HCT116 (cell line): Measurements from ENCODE around the gene ACOT12. TPM values are rescaled to one million over a fixed set of nuclear protein-coding genes. Genes with fewer than 3 reads are reported as not detected.

ENCODE experiments used
- ATAC-seq: fragments of 200-7000 bp; cut with Tn5 transposase; 2 replicates; pipeline ENCODE4 v1.9.1; 2020; ENCODE audit warnings: mild to moderate bottlenecking, moderate library complexity
- BruUV-seq: library from RNA; stranded (reverse); fragments of 400-500 nt; replicated peaks from 2 replicates; lab custom pipeline; 2021; lab: Mats Ljungman, UMichigan
- CTCF ChIA-PET: fragments of 300-600 bp; sonication (Branson Sonifier 250); formaldehyde crosslinking; loops from one replicate; lab custom pipeline; 2021; ENCODE audit warnings: antibody characterized with exemption; lab: Charles Lee
- POLR2A ChIA-PET: fragments of 300-600, 350-600 bp; sonication (Branson Sonifier 250); formaldehyde crosslinking; loops from one replicate; lab custom pipeline; 2021; ENCODE audit warnings: antibody characterized with exemption; lab: Charles Lee
- RAD21 ChIA-PET, 2 experiments: fragments of 300-600 bp; sonication (Branson Sonifier 250); formaldehyde crosslinking; loops; one replicate each; lab custom pipeline; 2023; ENCODE audit warnings: low total read pairs in 2 of 2; ENCODE audit not compliant: uncharacterized antibody in 2 of 2, unreplicated experiment in 2 of 2, low non-redundant PET in 1 of 2; lab: Charles Lee
- DNase-seq: peaks from one replicate; pipeline ENCODE4 v3.0.0-alpha.2; 2010; ENCODE audit warnings: low read depth, low spot score
- H2AFZ ChIP-seq: fragments of 200-600 bp; shearing (Covaris generic), sonication (generic); 2 replicates; pipeline ENCODE4 v1.6.1; 2017; ENCODE audit warnings: low read depth, mixed run types, mixed read lengths, antibody characterized with exemption, low read length; ENCODE audit not compliant: poor library complexity, severe bottlenecking
- H3K27ac ChIP-seq: 2 replicates; pipeline ENCODE4 v1.5.1; 2012; ENCODE audit warnings: low read depth, low read length
- H3K27me3 ChIP-seq: fragments of 200-600 bp; sonication (generic); 2 replicates; pipeline ENCODE4 v1.6.1; 2016; ENCODE audit warnings: mixed run types, low read length, mixed read lengths; ENCODE audit not compliant: insufficient read depth
- H3K36me3 ChIP-seq, 2 experiments: fragments of 200-500 bp in 1 of 2; fragments of 200-600 bp in 1 of 2; sonication (Bioruptor generic) in 1 of 2; sonication (generic) in 1 of 2; 2 replicates each; pipeline versions ENCODE4 v1.5.1 to v1.6.1; 2014 to 2016; ENCODE audit warnings: low read length in 2 of 2, inconsistent platforms in 1 of 2, mixed read lengths in 1 of 2, mixed run types in 1 of 2; ENCODE audit not compliant: insufficient read depth in 2 of 2, control insufficient read depth in 1 of 2
- H3K4me1 ChIP-seq, 2 experiments: fragments of 200-600 bp in 1 of 2; sonication (generic) in 1 of 2; 2 replicates each; pipeline versions ENCODE4 v1.5.1 to v1.6.1; 2012 to 2017; ENCODE audit warnings: low read length in 2 of 2, inconsistent platforms in 1 of 2, mild to moderate bottlenecking in 1 of 2, mixed read lengths in 1 of 2, mixed run types in 1 of 2, moderate library complexity in 1 of 2; ENCODE audit not compliant: insufficient read depth in 2 of 2, control insufficient read depth in 1 of 2
- H3K4me2 ChIP-seq: fragments of 200-600 bp; sonication (generic); 2 replicates; pipeline ENCODE4 v1.6.1; 2017; ENCODE audit warnings: mixed run types, low read length, mixed read lengths
- H3K4me3 ChIP-seq, 2 experiments: fragments of 200-600 bp in 1 of 2; sonication (generic) in 1 of 2; replicated peaks in 1 of 2; 2 replicates each; pipeline ENCODE4 v1.5.1; 2011 to 2016; ENCODE audit warnings: low read length in 2 of 2, control low read depth in 1 of 2, low read depth in 1 of 2, mild to moderate bottlenecking in 1 of 2, mixed read lengths in 1 of 2, mixed run types in 1 of 2
- H3K79me2 ChIP-seq: fragments of 200-600 bp; sonication (generic); 2 replicates; pipeline ENCODE4 v1.6.1; 2017; ENCODE audit warnings: mild to moderate bottlenecking, mixed run types, low read length, moderate library complexity, mixed read lengths; ENCODE audit not compliant: insufficient read depth
- H3K9ac ChIP-seq: fragments of 200-600 bp; sonication (generic); 2 replicates; pipeline ENCODE4 v1.6.1; 2016; ENCODE audit warnings: low read length, mixed read lengths
- H3K9me2 ChIP-seq: fragments of 200-600 bp; sonication (generic), shearing (Covaris generic); 2 replicates; pipeline ENCODE4 v1.6.1; 2017; ENCODE audit warnings: mixed run types, mild to moderate bottlenecking, moderate library complexity; ENCODE audit not compliant: insufficient read depth
- H3K9me3 ChIP-seq, 2 experiments: fragments of 200-500 bp in 1 of 2; fragments of 200-600 bp in 1 of 2; sonication (Bioruptor generic) in 1 of 2; sonication (generic) in 1 of 2; 2 replicates each; pipeline ENCODE4 v1.6.1; 2014 to 2017; ENCODE audit warnings: low read length in 2 of 2, mixed read lengths in 2 of 2, inconsistent platforms in 1 of 2, low read depth in 1 of 2, mild to moderate bottlenecking in 1 of 2, mixed run types in 1 of 2, moderate library complexity in 1 of 2; ENCODE audit not compliant: control insufficient read depth in 1 of 2, insufficient read depth in 1 of 2
- H4K20me1 ChIP-seq: fragments of 200-600 bp; sonication (generic), shearing (Covaris generic); 2 replicates; pipeline ENCODE4 v1.6.1; 2017; ENCODE audit warnings: mixed run types, mild to moderate bottlenecking, moderate library complexity; ENCODE audit not compliant: insufficient read depth
- CEBPB ChIP-seq: IDR thresholded peaks from 2 replicates; pipeline ENCODE4 v1.6.1; 2012; ENCODE audit warnings: low read depth
- EGR1 ChIP-seq: IDR thresholded peaks from 2 replicates; pipeline ENCODE4 v1.6.1; 2012; ENCODE audit warnings: low read depth
- ELF1 ChIP-seq: IDR thresholded peaks from 2 replicates; pipeline ENCODE4 v1.6.1; 2012; ENCODE audit warnings: low read depth, borderline replicate concordance
- EZH2 ChIP-seq: fragments of 200-600 bp; sonication (generic); IDR thresholded peaks from 2 replicates; pipeline ENCODE4 v1.6.1; 2017; ENCODE audit warnings: antibody characterized with exemption, mixed run types
- FOSL1 ChIP-seq: IDR thresholded peaks from 2 replicates; pipeline ENCODE4 v1.6.1; 2012; ENCODE audit warnings: low read depth
- JUND ChIP-seq: IDR thresholded peaks from 2 replicates; pipeline ENCODE4 v1.6.1; 2012
- POLR2A ChIP-seq: IDR thresholded peaks from 2 replicates; pipeline ENCODE4 v1.7.0; 2011; ENCODE audit warnings: borderline replicate concordance; ENCODE audit not compliant: insufficient read depth, insufficient read length; ENCODE audit errors: extremely low read depth
- POLR2AphosphoS5 ChIP-seq: IDR thresholded peaks from 2 replicates; pipeline ENCODE4 v1.6.1; 2011; ENCODE audit warnings: mild to moderate bottlenecking, low read depth, low read length, moderate library complexity
- SP1 ChIP-seq: IDR thresholded peaks from 2 replicates; pipeline ENCODE4 v1.6.1; 2012; ENCODE audit warnings: low read depth
- SRF ChIP-seq: IDR thresholded peaks from 2 replicates; pipeline ENCODE4 v1.6.1; 2012; ENCODE audit warnings: low read depth
- TCF7L2 ChIP-seq: IDR thresholded peaks from 2 replicates; pipeline ENCODE4 v1.7.0; 2011; ENCODE audit warnings: borderline replicate concordance, inconsistent platforms; ENCODE audit not compliant: insufficient read depth, insufficient read length; ENCODE audit errors: extremely low read depth
- YY1 ChIP-seq: IDR thresholded peaks from 2 replicates; pipeline ENCODE4 v1.6.1; 2011; ENCODE audit warnings: low read length, low read depth, moderate library complexity, mild to moderate bottlenecking; ENCODE audit not compliant: insufficient replicate concordance; ENCODE audit errors: extremely low read depth
- ZFX ChIP-seq: fragments of 450-650 bp; IDR thresholded peaks from 2 replicates; pipeline ENCODE4 v1.6.1; 2017
- ZNF274 ChIP-seq: fragments of 200-500 bp; sonication (Bioruptor generic); IDR thresholded peaks from 2 replicates; pipeline ENCODE4 v1.6.1; 2014; ENCODE audit warnings: mild to moderate bottlenecking, low read depth, low read length, inconsistent platforms
- intact Hi-C: fragments of 100-400 bp; cut with micrococcal nuclease; formaldehyde crosslinking; loops from 2 replicates; pipeline ENCODE4 v1.10.0; 2022
- total RNA-seq: library from RNA; stranded (reverse); gene quantifications from one replicate; pipeline ENCODE4 v1.2.1, GENCODE V29; 2021; ENCODE audit not compliant: unreplicated experiment
- TF ChIP-seq, protein P1 (sequence below): IDR thresholded peaks from 2 replicates; pipeline ENCODE4 v1.6.1; 2012; ENCODE audit warnings: low read depth
- TF ChIP-seq, protein P2 (sequence below): IDR thresholded peaks from 2 replicates; pipeline ENCODE4 v1.6.1; 2012
- TF ChIP-seq, protein P3 (sequence below): IDR thresholded peaks from 2 replicates; pipeline ENCODE4 v1.6.1; 2012

Gene ACOT12
- total RNA-seq, 1 experiment from 2014 or later: not detected

DNA sequence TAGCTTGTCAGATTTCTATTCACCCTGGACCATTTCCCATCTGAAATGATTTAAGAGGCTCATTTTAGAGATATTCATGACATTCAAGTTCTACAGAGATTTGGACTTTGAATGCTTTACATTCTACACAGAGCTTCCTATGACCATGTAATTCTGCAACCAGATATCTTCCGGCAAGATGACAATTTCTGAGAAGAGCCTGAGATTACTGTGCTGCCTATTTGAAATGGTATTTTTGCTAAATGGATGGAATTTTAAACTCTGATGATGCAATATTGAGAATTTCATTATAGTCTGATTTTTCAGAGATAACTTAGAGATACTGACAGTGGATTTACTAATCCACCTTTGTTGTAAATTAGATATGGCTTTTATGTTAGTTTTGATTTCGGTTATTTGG is 16.0 kb upstream of the ACOT12 start:
- Histone ChIP-seq H4K20me1 (no peaks in the 10 kb centered on the region), H3K27ac (no peak overlapping the region), H3K27me3 (no peaks in the 10 kb centered on the region), H3K4me2 (no peak overlapping the region), H3K4me1 (no peaks in the 10 kb centered on the region), H3K4me3 (no peak overlapping the region), H3K9me3 (no peaks in the 10 kb centered on the region), H3K79me2 (no peaks in the 10 kb centered on the region), H3K9me2 (no peaks in the 10 kb centered on the region), H3K36me3 (no peaks in the 10 kb centered on the region), H3K9ac (no peak overlapping the region), H2AFZ (no peak overlapping the region)
- ATAC-seq (no peak), DNase-seq (no peak)
- intact Hi-C loops: no loop called here
- RAD21 ChIA-PET: no interaction called here
- no TSS peak for BruUV-seq
- POLR2A ChIA-PET: no interaction called here
- TF ChIP-seq, protein P1, sequence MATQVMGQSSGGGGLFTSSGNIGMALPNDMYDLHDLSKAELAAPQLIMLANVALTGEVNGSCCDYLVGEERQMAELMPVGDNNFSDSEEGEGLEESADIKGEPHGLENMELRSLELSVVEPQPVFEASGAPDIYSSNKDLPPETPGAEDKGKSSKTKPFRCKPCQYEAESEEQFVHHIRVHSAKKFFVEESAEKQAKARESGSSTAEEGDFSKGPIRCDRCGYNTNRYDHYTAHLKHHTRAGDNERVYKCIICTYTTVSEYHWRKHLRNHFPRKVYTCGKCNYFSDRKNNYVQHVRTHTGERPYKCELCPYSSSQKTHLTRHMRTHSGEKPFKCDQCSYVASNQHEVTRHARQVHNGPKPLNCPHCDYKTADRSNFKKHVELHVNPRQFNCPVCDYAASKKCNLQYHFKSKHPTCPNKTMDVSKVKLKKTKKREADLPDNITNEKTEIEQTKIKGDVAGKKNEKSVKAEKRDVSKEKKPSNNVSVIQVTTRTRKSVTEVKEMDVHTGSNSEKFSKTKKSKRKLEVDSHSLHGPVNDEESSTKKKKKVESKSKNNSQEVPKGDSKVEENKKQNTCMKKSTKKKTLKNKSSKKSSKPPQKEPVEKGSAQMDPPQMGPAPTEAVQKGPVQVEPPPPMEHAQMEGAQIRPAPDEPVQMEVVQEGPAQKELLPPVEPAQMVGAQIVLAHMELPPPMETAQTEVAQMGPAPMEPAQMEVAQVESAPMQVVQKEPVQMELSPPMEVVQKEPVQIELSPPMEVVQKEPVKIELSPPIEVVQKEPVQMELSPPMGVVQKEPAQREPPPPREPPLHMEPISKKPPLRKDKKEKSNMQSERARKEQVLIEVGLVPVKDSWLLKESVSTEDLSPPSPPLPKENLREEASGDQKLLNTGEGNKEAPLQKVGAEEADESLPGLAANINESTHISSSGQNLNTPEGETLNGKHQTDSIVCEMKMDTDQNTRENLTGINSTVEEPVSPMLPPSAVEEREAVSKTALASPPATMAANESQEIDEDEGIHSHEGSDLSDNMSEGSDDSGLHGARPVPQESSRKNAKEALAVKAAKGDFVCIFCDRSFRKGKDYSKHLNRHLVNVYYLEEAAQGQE: no peak
- TF ChIP-seq EZH2 (no peak), CEBPB (no peak), POLR2AphosphoS5 (no peak), SRF (no peak), YY1 (no peak), ELF1 (no peak), JUND (no peak), ZFX (no peak), TCF7L2 (no peak), EGR1 (no peak), FOSL1 (no peak), POLR2A (no peak), SP1 (no peak), ZNF274 (no peak)
- TF ChIP-seq, protein P2, sequence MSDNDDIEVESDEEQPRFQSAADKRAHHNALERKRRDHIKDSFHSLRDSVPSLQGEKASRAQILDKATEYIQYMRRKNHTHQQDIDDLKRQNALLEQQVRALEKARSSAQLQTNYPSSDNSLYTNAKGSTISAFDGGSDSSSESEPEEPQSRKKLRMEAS: no peak
- TF ChIP-seq, protein P3, sequence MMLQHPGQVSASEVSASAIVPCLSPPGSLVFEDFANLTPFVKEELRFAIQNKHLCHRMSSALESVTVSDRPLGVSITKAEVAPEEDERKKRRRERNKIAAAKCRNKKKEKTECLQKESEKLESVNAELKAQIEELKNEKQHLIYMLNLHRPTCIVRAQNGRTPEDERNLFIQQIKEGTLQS: no peak
- CTCF ChIA-PET: no interaction called here
